Dendritic cell treated with granulocyte-macrophage colony-stimulating factor and Interleukin-4, amounts not matched to agents 40 ng/mL and 50 ng/mL, for 4 days (primary cell): ENCODE measurements around the gene NYAP1.
"Not testable (repeated sequence)": the region's sequence is repeated elsewhere in the genome, so short reads cannot be mapped to it uniquely, and the experiment has no call there.

Source experiments
- H3K27ac Mint-ChIP-seq: one replicate; pipeline ENCODE4 v1.8.0; 2022; ENCODE audit warnings: mild to moderate bottlenecking, mixed read lengths
- H3K27me3 Mint-ChIP-seq: one replicate; pipeline ENCODE4 v1.8.0; 2022; ENCODE audit warnings: mild to moderate bottlenecking, mixed read lengths
- H3K36me3 Mint-ChIP-seq: one replicate; pipeline ENCODE4 v1.8.0; 2022; ENCODE audit warnings: low read depth, mixed read lengths
- H3K4me1 Mint-ChIP-seq: one replicate; pipeline ENCODE4 v1.8.0; 2022; ENCODE audit warnings: low read depth, mixed read lengths
- H3K4me3 Mint-ChIP-seq: one replicate; pipeline ENCODE4 v1.8.0; 2022; ENCODE audit warnings: mild to moderate bottlenecking, moderate library complexity, mixed read lengths
- H3K9me3 Mint-ChIP-seq: one replicate; pipeline ENCODE4 v1.8.0; 2022; ENCODE audit warnings: mixed read lengths
- intact Hi-C: fragments of 100-400 bp; cut with micrococcal nuclease; formaldehyde crosslinking; loops from one replicate; pipeline ENCODE4 v1.15.0; 2022

The NYAP1 gene

GRCh38 chr7:100493476-100494264 lies 9.9 kb downstream of the NYAP1 start:
- Mint-ChIP-seq H3K9me3 (no peaks in the 10 kb centered on the region), H3K27ac (no peak overlapping the region), H3K4me1 (peaks cover 24% of the 10 kb centered on the region), H3K4me3 (peak overlapping the region; percentile 43), H3K27me3 (peaks cover 80% of the 10 kb centered on the region), H3K36me3 (no peaks in the 10 kb centered on the region)
- intact Hi-C loops: no loop called here

GRCh38 chr7:100496509-100496908 lies 12.8 kb downstream of the NYAP1 start:
- Mint-ChIP-seq H3K27me3 (peaks cover 62% of the 10 kb centered on the region), H3K4me1 (peaks cover 18% of the 10 kb centered on the region), H3K27ac (no peak overlapping the region), H3K4me3 (no peak overlapping the region), H3K36me3 (no peaks in the 10 kb centered on the region), H3K9me3 (no peaks in the 10 kb centered on the region)
- intact Hi-C loops: no loop called here

GRCh38 chr7:100500743-100501142 lies 17.0 kb downstream of the NYAP1 start:
- intact Hi-C loops: not testable (repeated sequence)

GRCh38 chr7:100504031-100504430 lies 20.3 kb downstream of the NYAP1 start:
- H3K36me3 Mint-ChIP-seq, H3K27ac Mint-ChIP-seq, H3K4me3 Mint-ChIP-seq, H3K4me1 Mint-ChIP-seq, intact Hi-C loops, H3K9me3 Mint-ChIP-seq: not testable (repeated sequence)
- peaks cover 30% of the 10 kb centered on the region for H3K27me3 Mint-ChIP-seq

More at GRCh38 chr7:100500743-100501142, 17.0 kb downstream of the NYAP1 start:
- H3K4me3 Mint-ChIP-seq, H3K27ac Mint-ChIP-seq, H3K9me3 Mint-ChIP-seq, H3K36me3 Mint-ChIP-seq, H3K4me1 Mint-ChIP-seq: not testable (repeated sequence)
- peaks cover 39% of the 10 kb centered on the region for H3K27me3 Mint-ChIP-seq

- Mint-ChIP-seq H3K4me3 (no peak overlapping the region), H3K27ac (no peak overlapping the region)
These were observed 21.3 kb downstream of the NYAP1 start for GRCh38 chr7:100504887-100505611.

GRCh38 chr7:100506356-100506923 lies 22.7 kb downstream of the NYAP1 start:
- Mint-ChIP-seq H3K27ac (no peak overlapping the region), H3K36me3 (no peaks in the 10 kb centered on the region), H3K27me3 (peaks cover 29% of the 10 kb centered on the region), H3K9me3 (no peaks in the 10 kb centered on the region), H3K4me1 (peaks cover 13% of the 10 kb centered on the region), H3K4me3 (no peak overlapping the region)
- intact Hi-C loops: no loop called here

More at GRCh38 chr7:100504887-100505611, 21.3 kb downstream of the NYAP1 start:
- no peaks in the 10 kb centered on the region for H3K36me3 Mint-ChIP-seq
- intact Hi-C loops: no loop called here
- no peaks in the 10 kb centered on the region for H3K9me3 Mint-ChIP-seq
- peaks cover 30% of the 10 kb centered on the region for H3K27me3 Mint-ChIP-seq
- peaks cover 13% of the 10 kb centered on the region for H3K4me1 Mint-ChIP-seq

- no peaks in the 10 kb centered on the region for H3K36me3 Mint-ChIP-seq
- H3K9me3 Mint-ChIP-seq: no peaks in the 10 kb centered on the region
- intact Hi-C loops: no loop called here
- H3K4me3 Mint-ChIP-seq: no peak overlapping the region
- H3K4me1 Mint-ChIP-seq: peaks cover 23% of the 10 kb centered on the region
- no peak overlapping the region for H3K27ac Mint-ChIP-seq
- peaks cover 14% of the 10 kb centered on the region for H3K27me3 Mint-ChIP-seq
These were observed 25.5 kb downstream of the NYAP1 start for GRCh38 chr7:100509231-100509630.

- Mint-ChIP-seq H3K27me3 (peaks cover 12% of the 10 kb centered on the region), H3K27ac (no peak overlapping the region), H3K36me3 (no peaks in the 10 kb centered on the region), H3K4me1 (peaks cover 31% of the 10 kb centered on the region), H3K9me3 (no peaks in the 10 kb centered on the region), H3K4me3 (no peak overlapping the region)
- intact Hi-C loops: no loop called here
These were observed 26.9 kb downstream of the NYAP1 start for GRCh38 chr7:100510437-100511239.

GRCh38 chr7:100513212-100513810 lies 29.6 kb downstream of the NYAP1 start:
- Mint-ChIP-seq H3K9me3 (no peaks in the 10 kb centered on the region), H3K36me3 (no peaks in the 10 kb centered on the region), H3K27me3 (peaks cover 4% of the 10 kb centered on the region), H3K4me3 (no peak overlapping the region), H3K27ac (no peak overlapping the region), H3K4me1 (peaks cover 37% of the 10 kb centered on the region)
- intact Hi-C loops: no loop called here

- Mint-ChIP-seq H3K4me3 (no peak overlapping the region), H3K9me3 (no peaks in the 10 kb centered on the region), H3K27ac (peak overlapping the region; percentile 20), H3K4me1 (peaks cover 32% of the 10 kb centered on the region), H3K36me3 (no peaks in the 10 kb centered on the region), H3K27me3 (no peaks in the 10 kb centered on the region)
- intact Hi-C loops: no loop called here
These were observed 31.4 kb downstream of the NYAP1 start for GRCh38 chr7:100515072-100515532.

GRCh38 chr7:100516135-100516812 lies 32.5 kb downstream of the NYAP1 start:
- H3K36me3 Mint-ChIP-seq: no peaks in the 10 kb centered on the region
- no peak overlapping the region for H3K4me3 Mint-ChIP-seq
- peak overlapping the region; percentile 20 for H3K27ac Mint-ChIP-seq
- H3K27me3 Mint-ChIP-seq: no peaks in the 10 kb centered on the region
- intact Hi-C loops: no loop called here
- H3K4me1 Mint-ChIP-seq: peaks cover 38% of the 10 kb centered on the region
- no peaks in the 10 kb centered on the region for H3K9me3 Mint-ChIP-seq

GRCh38 chr7:100517305-100517704 lies 33.6 kb downstream of the NYAP1 start:
- intact Hi-C loops: no loop called here
- H3K27me3 Mint-ChIP-seq: no peaks in the 10 kb centered on the region
- H3K4me3 Mint-ChIP-seq: no peak overlapping the region
- H3K9me3 Mint-ChIP-seq: no peaks in the 10 kb centered on the region
- H3K4me1 Mint-ChIP-seq: peaks cover 43% of the 10 kb centered on the region
- H3K36me3 Mint-ChIP-seq: no peaks in the 10 kb centered on the region
- H3K27ac Mint-ChIP-seq: no peak overlapping the region

- H3K9me3 Mint-ChIP-seq: no peaks in the 10 kb centered on the region
- H3K27me3 Mint-ChIP-seq: no peaks in the 10 kb centered on the region
- H3K4me3 Mint-ChIP-seq: no peak overlapping the region
- H3K4me1 Mint-ChIP-seq: peaks cover 38% of the 10 kb centered on the region
- intact Hi-C loops: no loop called here
- H3K36me3 Mint-ChIP-seq: no peaks in the 10 kb centered on the region
- no peak overlapping the region for H3K27ac Mint-ChIP-seq
These were observed 35.9 kb downstream of the NYAP1 start for GRCh38 chr7:100519580-100519979.
